OCI-LY3 (cell line): Measurements from ENCODE around the gene SLC25A6.

Experiments
- CTCF ChIP-seq: fragments of 200-600, 300-600 bp; sonication (generic); IDR thresholded peaks from 2 replicates; pipeline ENCODE4 v1.5.1; 2014; ENCODE audit warnings: antibody characterized with exemption, low read length, low read depth
- EZH2phosphoT487 ChIP-seq: fragments of 200-600 bp; shearing (Covaris generic); IDR thresholded peaks from 2 replicates; pipeline ENCODE4 v1.6.1; 2018; ENCODE audit warnings: antibody characterized with exemption, mixed run types, low read depth

GRCh38 chrX:1416965-1417760 lies 25.2 kb upstream of the SLC25A6 start:
- TF ChIP-seq CTCF: no peak
- no peak for TF ChIP-seq EZH2phosphoT487
